Stimulated activated CD8-positive, alpha-beta memory T cell treated with anti-CD3 and anti-CD28 coated beads, Interleukin-12 subunit alpha, Interleukin-12 subunit beta, amount 100 ng/mL, for 4 hours (primary cell): ENCODE results near the gene GSTK1.
"Not testable (repeated sequence)": the region's sequence is repeated elsewhere in the genome, so short reads cannot be mapped to it uniquely, and the experiment has no call there.

ENCODE experiments used
- DNase-seq: peaks from one replicate; pipeline ENCODE4 v3.0.0-alpha.2; 2020; ENCODE audit warnings: low read depth

GSTK1 gene

GRCh38 chr7:143239813-143240212 is 23.4 kb upstream of the GSTK1 start:
- no peak for DNase-seq

DNA sequence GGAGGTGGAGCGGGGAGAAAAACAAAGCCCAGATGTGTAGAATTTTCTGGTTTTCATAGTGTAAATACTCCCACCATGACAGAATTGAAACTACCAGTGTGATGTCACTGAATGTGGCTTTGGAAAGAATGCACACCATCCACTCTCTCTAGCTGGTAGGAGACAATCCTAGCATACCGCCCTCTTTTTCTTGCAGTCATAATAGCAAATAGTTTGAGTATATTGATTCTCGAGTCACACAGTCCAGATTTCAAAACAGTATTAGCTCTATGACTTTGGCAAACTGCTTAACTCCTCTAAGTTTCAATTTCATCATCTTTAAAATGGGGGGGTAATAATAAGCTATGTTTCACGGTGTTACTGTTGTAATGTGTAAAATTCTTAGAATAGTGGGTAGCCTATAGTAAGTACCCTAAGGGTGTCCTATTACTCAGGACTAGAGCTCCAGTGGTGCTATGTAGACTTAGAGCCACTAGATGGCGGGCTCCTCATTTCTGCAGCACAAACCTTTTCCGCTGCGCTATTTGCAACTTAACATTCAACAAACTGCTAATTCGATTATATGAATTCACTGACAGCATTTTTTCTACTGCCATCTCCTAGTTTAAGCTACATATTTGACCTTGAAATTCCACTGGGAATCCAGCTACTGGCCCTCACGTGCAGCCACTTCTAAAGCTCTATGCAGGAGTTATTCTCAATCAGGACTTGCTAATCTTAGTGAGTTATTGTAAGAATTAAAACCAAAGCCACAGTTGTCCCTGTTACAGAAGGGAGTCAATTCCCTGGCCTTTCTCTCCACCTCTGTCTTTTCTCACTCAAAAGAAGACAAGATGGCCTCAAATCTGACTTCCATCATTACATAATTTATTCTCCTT is 22.7 kb upstream of the GSTK1 start:
- peak; percentile 43 for DNase-seq

DNA sequence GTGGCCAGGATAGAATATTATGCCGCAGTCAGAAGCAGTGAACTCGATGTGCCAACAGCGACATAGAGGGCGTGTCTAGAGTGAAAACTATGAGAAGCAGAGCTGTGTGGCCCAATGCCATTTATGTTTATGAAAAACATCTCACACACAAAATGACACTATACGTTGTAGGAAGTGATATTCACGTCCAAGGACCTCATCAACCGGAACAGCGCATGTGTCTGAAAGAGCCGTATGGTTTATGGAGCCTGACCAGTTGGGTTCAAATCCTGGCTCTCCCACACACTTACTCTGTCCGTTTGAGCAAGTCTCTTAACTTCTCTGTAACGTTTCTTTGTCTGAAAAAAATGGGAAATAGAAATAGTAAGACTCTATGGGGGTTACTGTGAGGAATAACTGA is 20.9 kb upstream of the GSTK1 start:
- no peak for DNase-seq

GRCh38 chr7:143243111-143243510 is 20.1 kb upstream of the GSTK1 start:
- no peak for DNase-seq

- no peak for DNase-seq
Measured at GRCh38 chr7:143243614-143244013, 19.6 kb upstream of the GSTK1 start.

- DNase-seq: no peak
Measured at GRCh38 chr7:143244321-143244720, 18.9 kb upstream of the GSTK1 start.

DNA sequence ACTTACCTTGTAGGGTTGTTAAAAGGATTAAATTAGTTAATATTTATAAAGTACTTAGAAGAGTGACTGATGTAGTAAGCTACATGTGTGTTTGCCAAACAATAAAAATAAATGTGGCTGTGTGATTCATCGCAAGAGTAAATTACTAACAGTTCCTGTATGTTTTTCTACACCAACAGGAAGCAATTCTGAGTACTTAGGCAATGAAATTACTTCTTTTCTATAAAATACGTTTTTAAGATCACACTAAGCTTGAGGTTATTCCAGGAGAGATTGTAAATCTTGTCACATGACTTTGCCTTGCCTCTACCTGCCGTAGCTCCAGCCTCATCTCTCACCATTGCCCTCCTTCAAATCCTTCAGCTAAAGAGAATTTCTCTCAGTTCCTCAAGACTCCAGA is 18.1 kb upstream of the GSTK1 start:
- no peak for DNase-seq

DNA sequence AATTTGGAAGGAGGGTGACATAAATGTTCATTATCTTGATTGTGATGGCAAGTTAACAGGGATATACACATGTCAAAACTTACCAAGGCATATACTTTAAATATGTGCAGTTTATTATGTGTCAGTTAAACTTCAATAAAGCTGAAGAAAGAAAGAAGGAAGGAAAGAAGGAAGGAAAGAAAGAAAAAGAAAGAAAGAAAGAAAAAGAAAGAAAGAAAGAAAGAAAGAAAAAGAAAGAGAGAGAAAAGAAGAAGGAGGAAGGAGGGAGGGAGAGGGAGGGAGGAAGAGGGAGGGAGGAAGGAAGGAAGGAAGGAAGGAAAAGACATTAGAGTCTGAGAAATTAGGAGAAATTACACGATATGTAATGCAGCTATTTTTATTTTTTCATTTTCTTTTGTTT is 15.9 kb upstream of the GSTK1 start:
- DNase-seq: no peak

- DNase-seq: no peak
Measured at GRCh38 chr7:143248761-143249354, 14.4 kb upstream of the GSTK1 start.

GRCh38 chr7:143250199-143250598 is 13.0 kb upstream of the GSTK1 start:
- no peak for DNase-seq

DNA sequence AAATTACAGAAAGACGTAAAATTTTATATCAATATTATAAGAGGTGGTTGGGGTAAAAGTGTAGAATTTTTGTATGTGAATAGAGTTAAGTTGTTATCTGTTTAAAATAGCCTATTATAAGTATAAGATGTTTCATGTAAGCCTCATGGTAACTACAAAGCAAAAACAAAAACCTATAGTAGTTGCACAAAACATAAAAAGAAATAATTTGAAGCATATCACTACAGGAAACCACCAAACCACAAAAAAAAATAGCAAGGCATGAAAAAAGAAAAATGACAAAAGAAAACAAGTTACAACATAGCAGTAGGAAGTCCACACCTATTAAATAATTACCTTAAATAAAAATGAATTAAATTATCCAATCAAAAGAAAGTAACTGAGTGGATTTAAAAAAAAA is 12.4 kb upstream of the GSTK1 start:
- no peak for DNase-seq

DNA sequence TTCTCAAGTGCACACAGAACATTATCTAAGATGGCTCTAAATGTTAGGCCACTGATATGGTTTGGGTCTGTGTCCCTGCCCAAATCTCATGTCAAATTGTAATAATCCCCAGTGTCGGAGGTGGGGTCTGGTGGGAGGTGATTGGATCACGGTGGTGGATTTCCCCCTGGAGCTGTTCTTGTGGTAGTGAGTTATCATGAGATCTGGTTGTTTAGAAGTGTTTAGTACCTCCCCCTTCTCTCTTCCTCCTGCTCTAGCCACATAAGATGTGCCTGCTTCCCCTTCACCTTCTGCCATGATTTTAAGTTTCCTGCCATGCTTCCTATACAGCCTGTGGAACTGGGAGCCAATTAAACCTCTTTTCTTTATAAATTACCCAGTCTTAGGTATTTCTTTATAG is 11.2 kb upstream of the GSTK1 start:
- DNase-seq: no peak

DNA sequence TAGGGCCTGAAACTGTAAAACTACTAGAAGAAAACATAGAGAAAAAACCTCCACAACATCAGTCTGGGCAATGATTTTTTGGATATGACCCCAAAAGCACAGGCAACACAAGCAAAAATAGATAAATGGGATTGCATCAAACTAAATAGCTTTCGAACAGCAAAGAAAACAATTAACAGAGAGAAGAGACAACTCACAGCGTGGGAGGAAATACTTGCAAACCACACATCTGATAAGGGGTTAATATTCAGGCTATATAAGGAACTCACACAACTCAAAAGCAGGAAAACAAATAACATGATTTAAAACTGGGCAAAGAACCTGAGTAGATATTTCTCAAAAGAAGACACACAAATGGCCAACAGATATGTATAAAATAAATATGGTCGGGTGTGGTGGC is 7.7 kb upstream of the GSTK1 start:
- no peak for DNase-seq

GRCh38 chr7:143256325-143256724 is 6.9 kb upstream of the GSTK1 start:
- no peak for DNase-seq

GRCh38 chr7:143256932-143257331 is 6.3 kb upstream of the GSTK1 start:
- no peak for DNase-seq

DNA sequence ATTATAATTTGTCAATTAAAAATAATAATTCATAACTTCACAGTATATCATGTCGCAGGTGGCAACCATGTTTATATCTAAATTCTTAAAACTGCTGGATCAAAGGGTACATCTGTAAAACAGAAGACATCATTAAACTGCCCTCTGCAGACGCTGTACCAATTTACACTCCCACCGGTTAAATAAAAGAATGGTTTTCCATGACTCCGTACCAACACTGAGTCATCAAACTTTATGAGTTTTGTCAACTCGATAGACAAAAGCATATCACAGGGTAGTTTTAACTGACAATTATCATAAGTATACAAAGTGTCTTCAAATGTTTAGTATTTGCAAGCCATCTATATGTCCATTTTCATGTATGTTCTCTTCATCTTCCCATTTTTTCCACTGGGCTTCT is 5.7 kb upstream of the GSTK1 start:
- no peak for DNase-seq

GRCh38 chr7:143258831-143259230 is 4.4 kb upstream of the GSTK1 start:
- no peak for DNase-seq

GRCh38 chr7:143259765-143260164 is 3.5 kb upstream of the GSTK1 start:
- DNase-seq: no peak

DNA sequence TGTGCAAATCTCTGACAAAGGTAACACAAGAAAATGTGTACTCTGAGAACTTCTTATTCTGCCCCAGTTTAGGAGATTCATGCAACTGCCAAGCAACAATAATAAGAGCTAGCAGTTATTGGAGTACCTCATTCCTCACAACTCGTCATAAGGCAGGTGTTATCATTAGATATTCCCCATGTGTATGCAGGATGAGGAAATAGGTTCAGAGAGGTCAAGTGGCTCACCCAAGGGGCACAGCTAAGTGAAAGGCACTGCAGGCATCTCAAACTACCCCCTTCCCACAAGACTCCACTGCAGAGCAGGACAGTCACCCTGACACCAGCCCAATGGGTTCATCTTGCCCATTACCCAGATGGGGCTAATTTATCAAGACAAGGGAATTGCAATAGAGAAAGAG is 1.3 kb upstream of the GSTK1 start:
- no peak for DNase-seq

- not testable (repeated sequence) for DNase-seq
Measured at GRCh38 chr7:143264196-143264568, 941 bp downstream of the GSTK1 start.

- no peak for DNase-seq
Measured at GRCh38 chr7:143265017-143265693, 1.9 kb downstream of the GSTK1 start.

- DNase-seq: no peak
Measured at GRCh38 chr7:143269251-143269650, 6.0 kb downstream of the GSTK1 start.

DNA sequence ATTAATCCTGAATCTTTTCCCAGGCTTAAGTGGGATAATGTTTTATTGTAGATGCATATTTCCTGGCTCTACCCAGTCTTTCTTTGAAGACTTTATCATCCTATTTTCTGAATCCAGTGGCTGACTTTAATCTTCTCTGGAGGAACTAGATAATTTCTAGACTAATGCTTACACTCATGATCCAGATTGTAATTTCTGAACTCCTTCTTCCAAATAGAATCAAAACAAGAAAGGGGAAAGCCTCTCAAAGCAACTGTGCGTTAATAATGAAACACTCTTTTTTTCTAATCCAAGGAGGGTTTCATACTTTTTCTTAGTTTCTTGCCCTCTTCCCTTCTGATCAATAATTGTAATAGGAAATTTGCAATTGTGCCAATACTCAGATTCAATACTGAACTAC is 8.0 kb downstream of the GSTK1 start:
- DNase-seq: no peak
